Neutrophil (primary cell): ENCODE measurements around the gene PDE4D.

ENCODE experiments used
- H3K27ac ChIP-seq: fragments of 200-600 bp; sonication (generic); 2 replicates; pipeline ENCODE4 v1.5.1; 2016; ENCODE audit warnings: mild to moderate bottlenecking, moderate library complexity
- H3K27me3 ChIP-seq: fragments of 200-600 bp; sonication (generic); 2 replicates; pipeline ENCODE4 v1.6.0; 2016; ENCODE audit warnings: mild to moderate bottlenecking
- H3K36me3 ChIP-seq: fragments of 200-600 bp; sonication (generic); 2 replicates; pipeline ENCODE4 v1.5.1; 2017
- H3K4me1 ChIP-seq, 2 experiments: fragments of 200-600 bp in 1 of 2; sonication (generic) in 1 of 2; 1 replicate in 1 of 2; 2 replicates in 1 of 2; pipeline versions ENCODE4 v1.5.1 to v1.6.1; 2013 to 2016; ENCODE audit warnings: low read depth in 1 of 2, low read length in 1 of 2, mild to moderate bottlenecking in 1 of 2, moderate library complexity in 1 of 2; ENCODE audit not compliant: control insufficient read depth in 1 of 2, insufficient read depth in 1 of 2
- H3K4me3 ChIP-seq, 2 experiments: fragments of 200-600 bp in 1 of 2; sonication (generic) in 1 of 2; 1 replicate in 1 of 2; 2 replicates in 1 of 2; pipeline ENCODE4 v1.5.1; 2013 to 2016; ENCODE audit warnings: low read depth in 1 of 2, low read length in 1 of 2, mild to moderate bottlenecking in 1 of 2, moderate library complexity in 1 of 2
- H3K9me3 ChIP-seq: fragments of 200-600 bp; sonication (generic); 2 replicates; pipeline ENCODE4 v1.5.1; 2016
- CTCF ChIP-seq: fragments of 200-600 bp; sonication (generic); IDR thresholded peaks from 2 replicates; pipeline ENCODE4 v1.5.1; 2016; ENCODE audit warnings: antibody characterized with exemption

PDE4D gene

GRCh38 chr5:59036274-59036961 is 857.1 kb downstream of the PDE4D start:
- H3K4me3 ChIP-seq = no peak overlapping the region
- H3K36me3 ChIP-seq = no peaks in the 10 kb centered on the region
- TF ChIP-seq CTCF = no peak
- no peaks in the 10 kb centered on the region for H3K27me3 ChIP-seq
- no peaks in the 10 kb centered on the region for H3K9me3 ChIP-seq
- no peak overlapping the region for H3K27ac ChIP-seq
- peaks cover 51 to 54% of the 10 kb centered on the region in 2 experiments for H3K4me1 ChIP-seq

- no peaks in the 10 kb centered on the region for H3K36me3 ChIP-seq
- H3K9me3 ChIP-seq = no peaks in the 10 kb centered on the region
- peaks cover 43 to 46% of the 10 kb centered on the region in 2 experiments for H3K4me1 ChIP-seq
- H3K27me3 ChIP-seq = no peaks in the 10 kb centered on the region
- H3K4me3 ChIP-seq = no peak overlapping the region
- no peak for TF ChIP-seq CTCF
- H3K27ac ChIP-seq = no peak overlapping the region
These were observed 857.8 kb downstream of the PDE4D start for GRCh38 chr5:59035681-59036080.

GRCh38 chr5:59034498-59035186 is 858.9 kb downstream of the PDE4D start:
- H3K27ac ChIP-seq = no peak overlapping the region

GRCh38 chr5:59027145-59027907 is 866.2 kb downstream of the PDE4D start:
- no peaks in the 10 kb centered on the region for H3K36me3 ChIP-seq
- no peaks in the 10 kb centered on the region for H3K4me1 ChIP-seq
- no peak overlapping the region for H3K27ac ChIP-seq
- TF ChIP-seq CTCF = no peak
- no peaks in the 10 kb centered on the region for H3K27me3 ChIP-seq
- H3K9me3 ChIP-seq = no peaks in the 10 kb centered on the region
- H3K4me3 ChIP-seq = no peak overlapping the region

More at GRCh38 chr5:59034498-59035186, 858.9 kb downstream of the PDE4D start:
- no peak for TF ChIP-seq CTCF
- Histone ChIP-seq H3K27me3 (no peaks in the 10 kb centered on the region), H3K36me3 (no peaks in the 10 kb centered on the region), H3K4me1 (peaks cover 33 to 36% of the 10 kb centered on the region in 2 experiments), H3K9me3 (no peaks in the 10 kb centered on the region), H3K4me3 (no peak overlapping the region)

- no peaks in the 10 kb centered on the region for H3K27me3 ChIP-seq
- H3K36me3 ChIP-seq = no peaks in the 10 kb centered on the region
- no peak overlapping the region for H3K27ac ChIP-seq
- no peak overlapping the region for H3K4me3 ChIP-seq
- H3K9me3 ChIP-seq = no peaks in the 10 kb centered on the region
- no peaks in the 10 kb centered on the region for H3K4me1 ChIP-seq
- TF ChIP-seq CTCF = no peak
These were observed 867.8 kb downstream of the PDE4D start for GRCh38 chr5:59025734-59026133.
